Tibial nerve (tissue), 3 donors: ENCODE measurements around the gene SCN9A.

Experiments used
- CTCF ChIP-seq, 5 experiments: fragments of 200-600 bp in 3 of 5; fragments of 450-650 bp in 2 of 5; sonication (generic) in 3 of 5; IDR thresholded peaks; one replicate each; pipeline ENCODE4 v1.5.1; 2016 to 2019; ENCODE audit warnings: antibody characterized with exemption in 5 of 5, mild to moderate bottlenecking in 3 of 5, moderate library complexity in 2 of 5
- POLR2A ChIP-seq, 2 donors: fragments of 450-650 bp; IDR thresholded peaks; one replicate each; pipeline ENCODE4 v1.6.1; 2017; ENCODE audit warnings: antibody characterized with exemption in 2 of 2, mild to moderate bottlenecking in 2 of 2, moderate library complexity in 2 of 2

- TF ChIP-seq CTCF (IDR thresholded peaks at IDR 0.05) (no peak), POLR2A (IDR thresholded peaks at IDR 0.05) (no peak)
Measured at GRCh38 chr2:166179201-166179600, 196.5 kb downstream of the SCN9A start.
